GM19467 (cell line): ENCODE measurements around the gene PLEKHG1.

ENCODE experiments used
- ATAC-seq: cut with Tn5 transposase; IDR thresholded peaks from one replicate; pipeline ENCODE4 v1.9.1; 2021; ENCODE audit warnings: mild to moderate bottlenecking, moderate library complexity; ENCODE audit not compliant: unreplicated experiment

The PLEKHG1 gene

DNA sequence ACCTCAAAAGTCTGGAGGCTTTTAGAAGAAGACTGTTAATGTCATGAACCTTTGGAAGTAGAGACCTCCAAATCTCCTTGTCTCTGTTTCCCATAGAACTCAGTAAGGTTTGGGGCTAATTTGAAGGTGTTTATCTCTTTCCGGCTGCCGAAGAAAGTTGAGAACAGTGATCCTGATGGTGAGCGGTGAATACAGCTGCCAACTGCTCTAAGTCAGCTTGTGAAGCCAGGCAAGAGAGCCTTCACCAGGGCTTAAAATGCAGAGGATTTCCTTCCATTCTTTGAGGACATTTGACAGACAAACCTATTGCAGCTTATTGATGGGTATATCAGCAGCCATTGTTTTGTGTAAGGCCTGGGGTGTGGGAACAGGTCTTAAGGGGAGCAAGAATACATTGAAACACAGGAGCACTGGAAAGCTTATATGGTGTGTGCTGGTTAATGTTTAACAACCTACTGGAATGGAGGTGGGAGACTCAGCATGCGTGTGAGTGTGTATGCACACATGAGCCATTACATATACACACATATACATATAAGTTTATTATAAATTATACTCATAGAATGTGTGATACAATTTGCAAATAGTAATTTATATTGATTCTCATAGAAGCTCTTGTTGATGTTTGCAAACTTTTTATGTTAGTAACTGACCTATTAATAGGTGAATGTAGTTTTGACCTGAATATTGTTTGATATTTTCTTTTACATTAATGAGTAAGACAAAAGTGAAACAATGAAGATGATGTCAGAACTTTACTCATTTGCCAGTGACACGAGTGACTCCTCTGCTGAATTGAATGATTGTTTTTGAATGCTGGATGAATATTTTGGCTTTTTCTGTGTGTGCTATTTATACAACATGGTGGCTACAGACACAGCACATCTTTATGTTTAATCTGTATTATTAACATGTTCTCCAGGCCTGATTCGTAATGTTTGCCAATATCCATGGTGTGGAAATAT lies 18.1 kb downstream of the PLEKHG1 start:
- ATAC-seq: no peak

DNA sequence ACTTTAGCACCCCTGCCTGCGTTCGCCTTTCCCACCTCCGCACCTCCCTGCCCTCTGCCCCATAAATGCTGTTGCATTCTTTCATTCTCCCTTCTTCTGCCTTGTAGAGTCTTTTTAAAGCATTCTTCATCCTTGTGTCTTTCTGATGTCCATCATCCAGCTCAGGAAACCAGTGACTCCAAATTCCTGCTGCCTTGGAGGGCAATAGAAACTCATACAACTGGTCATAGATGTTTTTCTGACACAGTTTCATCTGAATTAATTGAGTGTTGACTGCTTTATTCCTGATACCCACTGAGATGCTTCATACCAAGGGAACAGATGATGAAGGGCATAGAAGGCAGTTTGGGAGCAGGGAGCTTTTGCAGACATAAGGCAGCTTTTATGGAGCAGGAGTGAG lies 19.6 kb downstream of the PLEKHG1 start:
- no peak for ATAC-seq

DNA sequence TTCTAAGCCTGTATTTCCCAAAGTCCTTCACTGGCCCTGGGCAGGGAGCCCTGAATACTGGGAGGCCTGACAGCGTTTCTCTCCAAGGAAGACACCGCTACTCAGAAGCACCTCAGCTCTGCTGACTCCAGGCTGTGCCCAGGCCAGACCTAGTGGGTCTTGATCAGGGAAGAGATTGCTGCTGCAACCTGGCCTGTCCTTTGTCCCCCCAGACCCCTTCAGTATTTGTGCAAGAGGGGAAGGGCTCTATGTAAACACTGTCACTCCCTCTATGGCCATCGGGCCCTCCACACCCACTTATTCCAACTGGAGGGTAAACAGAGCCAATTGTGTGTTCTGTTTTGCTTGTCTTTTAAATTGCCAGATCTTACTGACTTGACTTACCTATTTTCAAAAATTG lies 20.6 kb downstream of the PLEKHG1 start:
- ATAC-seq: no peak

DNA sequence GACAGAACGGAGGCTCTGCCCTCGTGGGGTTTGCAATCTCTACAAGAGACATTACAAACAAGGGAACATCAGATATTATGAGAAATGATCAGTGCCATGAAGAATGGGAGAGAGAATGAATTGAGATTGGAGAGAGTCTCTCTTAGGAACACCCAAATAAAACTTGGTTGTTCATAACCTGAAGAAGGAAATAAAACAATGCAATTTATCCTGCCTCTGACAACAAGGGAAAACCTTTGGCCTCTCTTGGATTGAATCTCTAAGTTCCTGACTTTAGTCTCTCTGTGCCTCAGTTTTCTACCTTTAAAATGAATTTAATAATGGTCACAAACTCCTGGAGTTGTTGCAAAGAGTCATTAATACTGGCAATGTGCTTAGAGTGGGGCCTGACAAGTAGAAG lies 21.1 kb downstream of the PLEKHG1 start:
- no peak for ATAC-seq

DNA sequence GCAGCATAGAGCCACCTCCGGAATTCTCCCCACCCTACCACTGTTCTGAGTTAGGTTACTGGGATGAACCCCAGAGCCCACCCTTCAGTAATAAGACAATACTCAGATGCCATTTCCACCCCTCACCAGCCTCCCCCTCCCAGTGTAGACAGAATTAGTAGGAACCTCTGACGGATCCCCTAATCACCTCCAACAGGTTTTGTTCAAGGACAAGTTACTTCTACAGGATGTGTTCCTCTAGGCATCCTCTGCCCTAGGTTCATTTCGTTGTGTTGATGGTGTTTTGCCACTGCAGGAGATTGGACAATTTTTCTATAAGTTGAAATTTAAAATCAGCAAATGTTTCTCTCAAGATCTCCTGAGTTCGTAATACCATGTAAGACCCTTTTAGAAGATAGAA lies 22.8 kb downstream of the PLEKHG1 start:
- ATAC-seq: no peak

DNA sequence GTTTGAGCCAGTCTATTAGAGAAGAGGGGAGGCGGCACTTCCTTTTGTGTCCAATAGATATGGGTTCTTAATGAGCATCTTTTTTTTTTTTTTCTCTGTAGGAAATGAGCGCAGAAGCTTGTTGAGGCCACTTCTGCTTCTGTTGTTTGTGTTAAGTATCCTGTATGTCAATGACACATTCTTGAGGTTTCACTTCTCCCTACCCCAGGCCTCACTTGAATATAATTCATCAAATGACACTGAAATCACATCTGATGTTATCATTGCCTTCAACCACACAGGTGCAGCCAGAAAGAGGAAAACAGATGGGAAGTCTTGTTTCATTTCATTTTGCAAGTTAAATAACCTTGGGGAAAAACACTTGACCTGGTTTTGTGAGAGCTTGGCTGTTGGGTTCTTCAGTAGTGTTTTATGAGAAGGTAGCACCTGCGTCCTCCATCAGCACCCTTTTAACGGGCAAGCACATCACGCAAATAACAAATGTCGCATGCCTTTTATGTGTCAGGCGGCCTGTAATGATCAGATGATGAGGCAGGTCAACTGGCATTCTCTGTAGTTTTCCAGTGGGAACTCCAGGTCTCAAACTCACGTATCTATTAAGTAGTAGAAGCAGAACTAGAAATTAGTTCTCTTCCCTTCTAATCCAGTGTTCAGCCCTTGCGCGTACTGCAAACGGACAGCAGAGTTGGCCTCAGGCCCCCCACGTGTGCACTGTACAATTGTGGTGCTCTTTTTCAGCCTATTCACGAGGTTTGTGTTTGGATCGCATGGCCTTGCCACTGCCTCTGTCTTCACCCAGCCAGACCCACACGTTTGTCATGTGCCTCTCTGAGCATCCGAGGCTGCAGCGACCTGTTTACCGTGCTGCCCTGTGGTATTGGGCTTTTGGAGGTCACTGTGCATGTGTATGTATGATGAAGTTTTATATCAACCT lies 23.5 kb downstream of the PLEKHG1 start:
- ATAC-seq: peak; percentile 95

DNA sequence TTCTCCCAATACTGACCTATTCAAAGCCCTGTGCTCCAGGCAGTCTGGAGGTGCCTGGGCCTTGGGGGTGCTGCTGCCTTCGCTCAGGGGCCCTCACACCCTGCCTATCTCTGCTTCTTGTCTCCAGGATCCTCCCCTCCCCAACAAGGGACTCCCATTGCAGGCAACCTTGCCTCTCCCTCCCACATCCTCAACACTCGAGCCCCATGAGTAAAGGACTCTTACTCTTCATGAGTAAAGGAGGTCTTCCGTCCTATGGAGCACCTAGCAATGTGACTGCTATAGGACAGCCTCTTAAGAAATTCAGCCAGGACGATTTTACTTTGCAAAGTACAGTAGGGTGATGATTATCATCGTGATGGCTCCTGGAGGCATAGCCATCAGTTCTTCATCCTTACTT lies 24.5 kb downstream of the PLEKHG1 start:
- ATAC-seq: no peak

DNA sequence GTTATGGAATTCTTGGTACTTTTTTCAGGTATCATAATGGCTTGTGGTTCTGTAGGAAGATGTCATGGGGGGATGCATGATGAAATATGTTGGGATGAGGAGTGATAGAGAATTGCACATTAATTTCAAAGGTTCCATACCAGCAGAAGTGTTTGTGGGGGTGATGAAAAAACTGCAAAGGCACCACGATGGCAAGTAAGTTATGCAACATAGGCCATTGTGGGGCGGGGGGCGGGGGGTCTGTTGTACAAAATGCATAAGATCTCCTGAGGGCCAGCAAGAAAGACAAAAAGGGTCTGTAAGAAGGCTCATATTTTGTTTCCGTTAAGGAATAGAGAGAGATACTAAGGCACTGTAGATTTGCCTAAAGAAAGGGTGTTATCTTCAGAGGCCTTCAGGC lies 26.2 kb downstream of the PLEKHG1 start:
- no peak for ATAC-seq

DNA sequence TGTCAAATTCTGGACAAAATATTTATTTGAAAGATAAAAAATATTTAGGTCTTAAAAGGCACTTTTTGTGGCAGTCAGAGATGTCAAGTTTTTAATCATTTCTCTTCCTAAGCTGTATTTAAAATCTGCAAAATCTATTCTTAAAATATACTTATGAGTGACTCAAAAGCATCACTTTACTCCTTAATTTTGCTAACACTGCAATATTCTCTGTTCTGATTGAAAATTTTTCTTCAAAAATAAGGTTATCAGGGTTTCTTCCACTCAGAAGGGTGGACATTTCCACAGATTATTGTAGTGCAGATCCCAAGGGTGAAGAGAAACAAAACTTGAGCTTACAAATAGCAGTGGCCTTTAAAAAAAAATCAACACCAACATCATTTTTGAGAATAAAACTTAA lies 27.5 kb downstream of the PLEKHG1 start:
- no peak for ATAC-seq

DNA sequence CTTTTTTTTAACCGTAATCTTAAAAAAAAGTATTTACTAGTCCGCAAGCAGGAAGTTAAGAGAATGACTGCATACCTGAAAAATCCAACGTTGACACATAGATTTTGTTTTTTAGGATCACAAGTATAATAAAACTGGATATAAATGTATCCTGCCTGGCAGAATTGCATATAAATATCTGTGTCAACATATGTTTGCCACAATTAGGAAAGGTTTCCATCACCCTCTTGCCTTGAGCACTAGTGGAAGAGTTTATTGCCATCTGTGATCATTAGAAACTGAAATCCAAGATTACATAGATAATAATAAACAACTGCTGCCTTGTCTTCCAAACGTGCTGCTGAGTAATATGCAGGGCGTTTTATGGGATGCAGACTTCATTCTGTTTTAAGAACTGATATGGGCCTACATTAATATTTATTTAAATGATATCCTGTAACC lies 27.9 kb downstream of the PLEKHG1 start:
- ATAC-seq: no peak

DNA sequence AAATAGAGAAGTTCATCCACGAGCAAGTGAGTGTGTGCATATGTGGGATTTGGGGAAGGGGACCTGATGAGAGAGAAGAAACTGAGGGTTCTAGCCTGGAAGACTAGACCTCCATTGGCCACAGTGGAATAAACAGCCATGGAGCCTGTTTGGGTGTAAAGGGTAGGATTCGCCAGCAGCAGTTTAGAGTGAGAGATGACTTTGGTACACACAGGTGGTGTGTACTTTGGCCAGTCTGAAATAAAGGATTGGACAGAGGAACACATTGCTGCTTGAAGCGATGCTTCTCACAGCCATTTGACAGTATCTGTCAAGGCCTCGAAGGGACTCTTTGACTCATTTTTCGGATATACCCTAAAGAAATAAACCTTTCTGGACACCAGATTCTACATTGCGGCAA lies 29.2 kb downstream of the PLEKHG1 start:
- ATAC-seq: no peak

DNA sequence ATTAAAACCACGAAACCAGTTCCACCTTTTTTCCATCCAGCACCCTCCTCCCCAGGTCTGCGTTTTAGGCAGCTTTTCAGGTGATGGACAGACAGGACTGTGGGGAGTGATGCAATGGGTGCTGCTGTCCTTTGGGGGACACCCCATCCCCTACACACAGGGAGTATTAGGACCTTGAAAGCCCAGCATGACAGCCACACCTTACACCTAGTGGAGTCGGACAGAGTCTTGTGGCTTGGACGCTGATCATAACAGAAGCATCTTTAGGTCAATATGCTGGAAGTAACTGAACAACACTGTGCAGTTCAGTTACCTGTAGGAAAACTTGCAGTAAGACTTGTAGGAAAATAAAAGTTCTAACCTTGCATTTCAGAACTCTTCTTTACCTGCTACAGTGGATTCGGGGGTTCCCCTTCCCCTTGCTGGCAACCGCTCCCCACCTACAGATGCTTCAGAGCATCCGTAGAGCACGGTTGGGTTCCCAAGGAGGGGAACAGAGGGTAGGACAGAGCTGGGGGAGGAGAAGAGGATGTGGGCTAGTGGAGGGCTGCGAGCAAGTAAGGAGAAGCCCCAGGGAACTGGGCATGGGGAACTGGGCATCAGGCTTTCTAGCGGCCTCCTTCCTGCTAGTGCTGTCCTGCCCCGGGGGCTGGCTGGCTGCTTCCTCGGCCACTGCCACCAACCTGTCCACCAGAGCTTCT lies 31.7 kb downstream of the PLEKHG1 start:
- peak; percentile 37 for ATAC-seq

DNA sequence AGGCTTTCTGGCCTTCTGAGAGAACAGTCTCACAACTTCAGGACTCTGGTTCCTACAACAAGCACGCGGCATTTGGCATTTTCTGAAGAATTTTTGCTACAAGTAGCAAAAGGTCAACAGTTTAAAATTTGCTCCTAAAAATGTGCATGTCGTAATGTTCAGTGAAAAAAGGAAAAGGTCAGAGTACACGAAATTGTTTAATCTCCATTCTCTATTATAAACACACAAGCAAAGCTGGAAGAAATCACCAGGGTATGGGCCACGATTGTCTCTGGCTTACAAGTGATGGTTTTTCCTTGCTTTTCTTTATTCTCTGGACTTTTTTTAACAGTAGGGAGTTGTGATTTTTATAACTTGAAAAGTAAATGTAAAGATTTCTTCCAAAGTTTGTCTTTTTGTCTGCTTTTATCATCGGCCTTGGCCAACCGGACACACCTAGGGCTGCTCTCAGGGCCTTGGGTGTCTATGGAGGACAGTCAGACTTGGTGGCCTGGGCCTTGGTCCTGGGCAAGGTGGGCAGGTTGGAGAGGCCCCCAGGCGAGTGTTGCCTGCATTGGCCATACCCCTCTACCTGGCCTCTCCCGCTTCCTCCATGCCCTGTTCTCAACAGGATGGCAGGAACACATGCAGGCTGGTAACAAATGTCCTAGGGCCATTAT lies 32.4 kb downstream of the PLEKHG1 start:
- no peak for ATAC-seq

DNA sequence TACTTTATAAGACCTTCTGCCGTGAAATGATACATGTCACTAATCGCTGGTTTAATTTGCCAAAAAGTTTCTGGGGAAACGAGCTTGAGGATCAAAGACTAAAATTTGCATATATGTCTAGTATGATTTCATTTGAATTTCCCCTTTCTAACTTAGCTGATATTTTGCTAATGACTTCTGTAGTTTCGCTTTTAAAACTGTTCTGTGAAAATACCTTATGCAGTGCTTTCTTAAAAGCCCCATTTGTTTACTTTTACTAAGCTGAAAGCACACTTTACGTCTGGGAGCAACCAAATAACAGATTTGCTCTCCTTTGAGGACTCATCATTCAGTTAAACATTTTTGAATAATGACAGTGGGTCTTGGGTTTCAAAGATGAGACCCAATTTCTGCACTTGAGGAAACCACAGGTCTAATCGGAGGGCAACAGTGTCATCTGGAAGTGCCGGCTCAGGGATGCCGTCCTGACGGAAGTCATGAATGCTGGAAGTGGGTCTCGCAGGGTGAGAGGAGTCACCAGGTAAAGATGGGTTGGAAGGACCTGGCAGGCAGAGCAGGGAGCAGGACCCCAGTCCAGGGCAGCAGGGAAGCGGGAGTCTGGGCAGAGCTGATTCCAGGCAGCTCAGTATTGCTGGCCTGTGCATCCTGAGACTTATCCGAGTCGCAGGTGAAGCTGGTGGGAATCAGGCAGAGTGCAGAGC lies 33.2 kb downstream of the PLEKHG1 start:
- peak; percentile 42 for ATAC-seq

DNA sequence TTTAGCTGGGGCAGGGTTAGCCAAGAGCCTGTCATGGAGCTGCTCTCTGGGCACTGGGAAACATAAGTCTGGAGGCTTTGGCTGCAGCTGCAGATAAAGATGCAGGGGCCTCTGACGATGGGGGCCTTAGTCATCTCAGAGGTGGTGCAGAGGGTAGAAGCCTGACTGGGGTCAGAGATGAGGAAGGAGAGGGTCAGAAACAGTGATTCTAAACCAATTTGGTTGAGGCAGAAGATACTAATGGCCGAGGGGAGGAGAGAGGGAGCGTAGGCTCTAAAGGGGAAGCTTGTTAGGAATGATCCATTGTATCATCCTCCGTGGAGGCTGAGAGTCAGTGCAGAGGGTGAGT lies 33.8 kb downstream of the PLEKHG1 start:
- peak; percentile 13 for ATAC-seq

DNA sequence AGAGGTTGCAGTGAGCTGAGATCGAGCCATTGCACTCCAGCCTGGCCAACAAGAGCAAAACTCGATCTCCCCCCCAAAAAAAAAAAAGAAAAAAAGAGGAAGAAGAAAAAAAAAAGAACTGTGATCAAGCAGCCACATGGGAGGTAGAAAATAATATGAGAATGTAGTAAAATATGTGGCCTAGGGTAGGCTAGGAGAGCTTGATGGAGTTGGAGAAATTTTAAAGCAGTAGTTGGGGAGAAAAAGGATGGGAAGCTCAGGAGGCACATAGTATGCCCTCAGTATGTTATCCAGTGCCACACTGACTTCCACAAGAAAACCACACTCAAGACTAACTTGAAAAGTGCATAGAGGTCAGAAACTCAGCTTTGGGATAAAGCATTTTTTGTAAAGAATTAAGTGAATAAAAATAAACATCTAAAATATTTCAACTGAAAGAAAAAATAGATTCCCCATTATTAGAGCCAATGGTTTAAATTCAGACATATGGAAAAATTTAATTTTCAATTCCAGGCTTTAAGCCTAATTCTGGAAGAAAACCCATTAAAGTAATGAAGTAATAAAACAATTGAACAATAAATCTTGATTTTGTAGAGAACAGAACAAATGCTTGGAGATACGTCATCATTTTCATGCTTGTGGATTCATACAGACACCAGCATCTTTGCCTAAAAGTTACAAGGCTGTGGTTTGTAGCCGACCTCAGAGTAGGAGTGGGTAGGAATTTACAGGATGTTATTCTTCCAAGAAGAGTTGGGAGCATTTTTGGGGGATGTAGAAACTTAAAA lies 34.7 kb downstream of the PLEKHG1 start:
- ATAC-seq: no peak

DNA sequence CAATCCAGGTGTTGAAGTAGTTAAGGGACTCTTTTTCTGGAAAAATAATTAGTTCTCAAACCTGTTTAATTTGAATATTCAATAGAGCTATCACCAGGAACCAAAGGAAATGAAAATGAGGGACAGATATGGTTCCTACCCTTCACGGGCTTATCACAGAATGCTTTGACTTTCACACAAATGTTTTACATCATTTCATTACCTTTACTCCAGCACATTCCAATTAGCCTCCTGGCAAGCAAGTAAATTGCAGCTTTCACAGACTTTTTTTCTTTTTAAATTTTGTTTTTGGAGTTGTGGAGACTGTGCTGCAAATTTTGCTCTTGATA lies 35.2 kb downstream of the PLEKHG1 start:
- ATAC-seq: no peak

DNA sequence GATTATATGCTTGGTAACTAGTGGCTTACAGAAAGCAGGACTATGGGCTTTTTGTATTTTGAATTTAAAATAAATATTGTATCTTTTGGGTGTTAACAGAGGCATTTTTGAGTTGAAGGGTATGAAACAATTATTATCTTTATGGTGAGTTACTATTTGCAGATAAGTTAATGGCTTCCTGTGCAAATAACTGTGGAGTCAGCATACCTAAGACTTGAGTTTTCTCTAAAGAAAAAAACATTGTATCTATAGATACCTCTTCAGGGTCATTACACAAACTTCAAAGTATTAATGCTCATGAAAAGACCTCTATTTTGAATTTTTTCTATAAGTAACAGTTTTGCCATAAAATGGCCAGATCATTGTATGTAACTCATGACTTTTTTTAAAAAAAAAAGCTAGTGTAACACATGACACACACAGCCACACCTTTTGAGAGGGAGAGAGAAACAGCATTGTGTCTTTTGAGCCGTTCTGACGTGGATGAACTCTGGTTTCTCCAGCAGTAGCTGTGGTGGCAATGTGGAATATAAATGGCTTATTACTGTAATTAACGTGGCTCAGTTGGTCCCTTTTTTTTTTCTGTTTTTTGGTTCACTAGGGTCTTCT lies 36.3 kb downstream of the PLEKHG1 start:
- ATAC-seq: no peak

DNA sequence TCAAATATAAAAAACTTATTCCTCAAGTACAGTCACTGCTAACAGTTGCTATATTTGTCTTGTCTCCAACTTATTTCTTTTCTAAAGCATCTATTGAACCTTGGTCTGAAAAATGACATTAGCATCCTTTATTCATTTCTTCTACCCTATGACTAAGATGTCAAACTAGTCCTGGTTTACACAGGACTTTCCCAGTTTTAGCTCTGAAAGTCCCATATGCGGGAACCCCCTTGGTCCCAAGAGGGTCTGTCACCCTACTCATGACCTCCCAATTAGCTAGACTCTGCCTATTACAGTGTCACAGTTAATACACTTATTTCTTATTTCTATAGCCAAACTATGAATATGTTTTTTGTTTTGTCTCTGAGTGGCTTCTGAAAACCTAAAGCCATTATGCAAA lies 37.1 kb downstream of the PLEKHG1 start:
- ATAC-seq: no peak
